Measurements from ENCODE around the gene SLC35E2B. TPM values are rescaled to one million over a fixed set of nuclear protein-coding genes. Genes with fewer than 3 reads are reported as not detected.
A peak's percentile ranks its signal among the peaks of the same experiment; 100 is the strongest.
"Not testable (repeated sequence)": the region's sequence is repeated elsewhere in the genome, so short reads cannot be mapped to it uniquely, and the experiment has no call there.

The SLC35E2B gene
- total RNA-seq, 1 experiment from 2014 or later, result 41.7 TPM

DNA sequence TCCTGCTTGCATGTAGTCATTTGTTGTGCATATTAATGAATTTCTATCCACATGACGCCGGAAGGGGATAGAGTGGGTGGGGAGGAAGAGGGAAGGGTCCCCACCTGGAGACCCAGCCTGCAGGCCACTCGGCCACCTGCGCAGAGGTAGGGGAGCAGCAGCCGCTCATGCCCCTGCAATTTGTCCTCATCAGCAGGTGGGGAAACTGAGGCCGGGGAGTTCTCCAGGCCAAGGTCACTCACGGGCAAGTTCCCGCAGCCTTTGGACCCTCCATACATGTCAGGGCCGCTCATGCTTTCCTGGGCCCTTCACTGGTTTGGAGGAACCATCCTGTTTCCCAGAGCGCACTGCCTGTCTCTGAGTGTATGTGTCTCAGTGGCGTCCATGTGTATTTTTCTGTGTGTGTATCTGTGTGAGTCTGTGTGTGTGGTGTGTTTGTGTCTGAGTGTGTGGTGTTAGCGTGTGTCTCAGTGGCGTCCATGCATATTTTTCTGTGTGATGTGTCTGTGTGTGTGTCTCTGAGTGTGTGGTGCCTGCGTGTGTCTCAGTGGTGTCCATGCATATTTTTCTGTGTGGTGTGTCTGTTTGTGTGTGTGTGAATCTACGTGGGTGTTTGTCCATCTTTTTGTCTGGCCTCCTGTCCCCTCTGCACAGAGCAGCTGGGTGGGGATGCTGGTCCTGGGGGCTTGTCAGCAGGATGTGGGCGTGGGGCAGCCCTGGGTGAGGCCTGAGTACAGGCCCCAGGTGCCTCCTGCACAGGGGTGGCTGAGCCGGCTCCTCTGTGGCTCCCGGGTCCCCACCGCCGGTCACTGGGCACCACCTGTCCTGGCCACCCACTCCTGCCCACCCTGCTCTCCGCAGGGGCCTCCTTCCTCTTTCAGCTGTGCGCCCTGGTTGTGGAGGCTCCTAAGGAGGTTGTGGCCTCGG is 4.1 kb upstream of the SLC35E2B start:
- whole genome bisulfite sequencing (ENCODE audit: extremely low coverage, insufficient read length, low lambda C conversion rate), result no CpG with 5 or more reads among the region's 23 CpGs
- not testable (repeated sequence) for H3K9me3 ChIP-seq (ENCODE audit: control insufficient read depth, low read depth, low read length); H3K4me1 Mint-ChIP-seq; H2BK5ac ChIP-seq (ENCODE audit: insufficient read length, low read length); H2BK12ac ChIP-seq (ENCODE audit: insufficient read length, low read depth, low read length); H3K79me2 ChIP-seq (ENCODE audit: insufficient read depth, low read length); H3K27me3 Mint-ChIP-seq (ENCODE audit: low read depth); H3K23me2 ChIP-seq (ENCODE audit: insufficient read length, low read depth, low read length, poor library complexity, severe bottlenecking); H3K79me1 ChIP-seq (ENCODE audit: insufficient read depth, low read depth, low read length, poor library complexity, severe bottlenecking); H3K4me1 ChIP-seq (ENCODE audit: insufficient read depth, low read length); H3K27me3 ChIP-seq (ENCODE audit: insufficient read depth, low read length); DNase-seq; H4K20me1 ChIP-seq (ENCODE audit: control insufficient read depth, insufficient read depth, insufficient read length); H2BK120ac ChIP-seq (ENCODE audit: low read depth, low read length, poor library complexity, severe bottlenecking); H3K23ac ChIP-seq (ENCODE audit: insufficient read length, low read depth, low read length); H3K18ac ChIP-seq (ENCODE audit: insufficient read length, low read depth, low read length); H3K9ac ChIP-seq (ENCODE audit: extremely low read depth, insufficient read length, low read length); H4K5ac ChIP-seq (ENCODE audit: insufficient read length, low read depth, low read length); H3K4ac ChIP-seq (ENCODE audit: low read depth, low read length); H3K27ac ChIP-seq (ENCODE audit: insufficient read length, low read depth, low read length); H3K56ac ChIP-seq (ENCODE audit: insufficient read length, low read depth, low read length); H2AFZ ChIP-seq (ENCODE audit: low read length); H3K9me3 Mint-ChIP-seq; H3T11ph ChIP-seq (ENCODE audit: low read length); H2BK15ac ChIP-seq (ENCODE audit: low read depth, low read length); H3K4me3 Mint-ChIP-seq; H4K8ac ChIP-seq (replicated peaks; ENCODE audit: insufficient read length, low read depth, low read length); H2BK20ac ChIP-seq (ENCODE audit: low read depth, low read length, poor library complexity, severe bottlenecking); H3K36me3 Mint-ChIP-seq (ENCODE audit: insufficient read depth in 1 of 3, low read depth in 3 of 3); H4K91ac ChIP-seq (ENCODE audit: insufficient read length, low read depth, low read length); H2AK5ac ChIP-seq (ENCODE audit: insufficient read length, low read length); H3K27ac Mint-ChIP-seq; H3K4me2 ChIP-seq (ENCODE audit: insufficient read depth, insufficient read length, low read length); H3K14ac ChIP-seq (ENCODE audit: insufficient read depth, low read length)

- not testable (repeated sequence) for H2BK12ac ChIP-seq (ENCODE audit: insufficient read length, low read depth, low read length); H3K79me1 ChIP-seq (ENCODE audit: insufficient read depth, low read depth, low read length, poor library complexity, severe bottlenecking); H3K9me3 Mint-ChIP-seq; H3K4me2 ChIP-seq (ENCODE audit: insufficient read depth, insufficient read length, low read length); H3K56ac ChIP-seq (ENCODE audit: insufficient read length, low read depth, low read length); H3K4ac ChIP-seq (ENCODE audit: low read depth, low read length); H4K20me1 ChIP-seq (ENCODE audit: control insufficient read depth, insufficient read depth, insufficient read length); H3K79me2 ChIP-seq (ENCODE audit: insufficient read depth, low read length); H3K18ac ChIP-seq (ENCODE audit: insufficient read length, low read depth, low read length); H3K9ac ChIP-seq (ENCODE audit: extremely low read depth, insufficient read length, low read length); H3K23ac ChIP-seq (ENCODE audit: insufficient read length, low read depth, low read length); H3K4me1 ChIP-seq (ENCODE audit: insufficient read depth, low read length); H4K8ac ChIP-seq (replicated peaks; ENCODE audit: insufficient read length, low read depth, low read length); H2BK15ac ChIP-seq (ENCODE audit: low read depth, low read length); H2BK120ac ChIP-seq (ENCODE audit: low read depth, low read length, poor library complexity, severe bottlenecking); H3K27ac Mint-ChIP-seq; H4K91ac ChIP-seq (ENCODE audit: insufficient read length, low read depth, low read length); H3K27me3 Mint-ChIP-seq (ENCODE audit: low read depth); H2AK5ac ChIP-seq (ENCODE audit: insufficient read length, low read length); H3K14ac ChIP-seq (ENCODE audit: insufficient read depth, low read length); H2BK20ac ChIP-seq (ENCODE audit: low read depth, low read length, poor library complexity, severe bottlenecking); H3K27me3 ChIP-seq (ENCODE audit: insufficient read depth, low read length); H3K9me3 ChIP-seq (ENCODE audit: control insufficient read depth, low read depth, low read length); H2BK5ac ChIP-seq (ENCODE audit: insufficient read length, low read length); H3T11ph ChIP-seq (ENCODE audit: low read length); H3K27ac ChIP-seq (ENCODE audit: insufficient read length, low read depth, low read length); H2AFZ ChIP-seq (ENCODE audit: low read length); H3K23me2 ChIP-seq (ENCODE audit: insufficient read length, low read depth, low read length, poor library complexity, severe bottlenecking); H4K5ac ChIP-seq (ENCODE audit: insufficient read length, low read depth, low read length); H3K36me3 Mint-ChIP-seq (ENCODE audit: insufficient read depth in 1 of 3, low read depth in 3 of 3); H3K4me1 Mint-ChIP-seq
- H3K4me3 Mint-ChIP-seq, result peak overlapping the region; percentile 65 to 72; a peak in 4 of 5 replicates
- no CpG with 5 or more reads among the region's 45 CpGs for WGBS (ENCODE audit: extremely low coverage, insufficient read length, low lambda C conversion rate)
- DNase-seq, result peak; percentile 55
Measured at GRCh38 chr1:1692324-1692713, 276 bp downstream of the SLC35E2B start.
